Activated CD4-positive, alpha-beta T cell treated with anti-CD3 and anti-CD28 coated beads for 48 hours (primary cell): ENCODE results near the gene SLC25A43.
"Not testable (repeated sequence)": the region's sequence is repeated elsewhere in the genome, so short reads cannot be mapped to it uniquely, and the experiment has no call there.

Source experiments
- DNase-seq: peaks from one replicate; pipeline ENCODE4 v3.0.0-alpha.2; 2020

SLC25A43 gene

DNA sequence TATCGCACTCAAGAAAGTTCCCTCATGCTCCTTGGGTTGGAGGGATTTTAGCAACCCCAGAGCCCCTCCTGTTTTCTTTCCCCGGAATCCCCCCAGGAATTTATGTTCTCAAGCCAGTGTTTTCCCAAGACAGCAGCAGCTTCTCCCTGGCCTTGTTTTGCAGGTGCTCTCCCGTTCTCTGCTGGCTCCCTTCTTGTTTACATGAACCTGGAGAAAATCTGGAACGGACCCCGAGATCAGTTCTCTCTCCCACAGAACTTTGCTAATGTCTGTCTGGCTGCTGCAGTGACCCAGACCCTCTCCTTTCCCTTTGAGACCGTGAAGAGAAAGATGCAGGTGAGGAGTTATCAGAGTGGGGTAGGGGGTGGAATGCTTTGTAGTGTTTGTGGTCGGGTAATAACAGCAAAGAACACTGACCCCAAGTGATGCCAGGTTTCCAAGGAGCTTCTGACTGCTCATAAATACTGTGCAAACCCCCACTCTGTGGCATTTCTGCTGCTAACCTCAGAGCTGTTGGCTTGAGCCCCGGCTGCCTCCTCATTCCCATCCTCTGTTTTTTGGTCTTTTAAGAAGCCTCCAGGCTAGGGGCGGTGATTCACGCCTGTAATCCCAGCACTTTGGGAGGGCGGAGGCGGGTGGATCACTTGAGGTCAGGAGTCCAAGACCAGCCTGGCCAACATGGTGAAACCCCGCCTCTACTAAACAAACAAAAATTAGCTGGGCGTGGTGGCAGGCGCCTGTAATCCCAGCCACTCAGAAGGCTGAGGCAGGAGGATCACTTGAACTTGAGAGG lies 11.1 kb downstream of the SLC25A43 start:
- DNase-seq = no peak

DNA sequence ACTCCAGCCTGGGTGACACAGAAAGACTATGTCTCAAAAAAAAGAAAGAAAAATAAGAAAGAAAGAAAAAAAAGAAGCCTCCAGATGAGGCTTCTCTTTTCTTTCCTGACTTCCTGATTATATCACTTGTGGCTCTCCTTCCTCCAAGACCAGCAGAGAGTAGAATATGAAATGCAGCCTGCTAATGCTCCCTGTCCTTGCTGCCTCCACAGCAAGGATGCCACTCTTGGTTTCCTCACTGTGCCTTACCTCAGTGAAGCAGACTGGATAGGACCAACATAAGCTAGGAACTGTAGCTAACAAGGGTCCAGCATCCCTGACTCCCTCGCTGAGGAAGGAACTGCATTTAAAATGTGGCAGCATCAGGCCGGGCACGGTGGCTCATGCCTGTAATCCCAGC lies 11.7 kb downstream of the SLC25A43 start:
- no peak for DNase-seq

DNA sequence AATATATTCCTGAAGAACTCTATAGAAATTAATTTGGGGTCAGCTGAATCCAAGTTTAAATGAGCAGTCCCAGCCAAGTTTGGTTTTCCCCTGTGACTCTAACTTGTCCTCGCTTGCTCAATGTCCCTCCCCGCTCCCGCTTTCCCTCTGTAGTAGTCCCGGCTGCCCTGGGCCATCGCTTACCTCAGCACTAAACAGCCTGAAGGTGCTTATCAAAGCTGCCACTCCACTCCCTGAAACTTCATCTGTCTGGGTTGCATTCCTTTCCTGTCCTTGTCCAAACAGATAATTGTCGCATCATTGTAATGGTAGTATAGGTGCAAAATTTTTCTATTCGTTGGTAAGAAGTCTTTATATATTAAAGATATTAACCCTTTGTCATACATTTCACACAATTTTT lies 12.8 kb downstream of the SLC25A43 start:
- DNase-seq = no peak

DNA sequence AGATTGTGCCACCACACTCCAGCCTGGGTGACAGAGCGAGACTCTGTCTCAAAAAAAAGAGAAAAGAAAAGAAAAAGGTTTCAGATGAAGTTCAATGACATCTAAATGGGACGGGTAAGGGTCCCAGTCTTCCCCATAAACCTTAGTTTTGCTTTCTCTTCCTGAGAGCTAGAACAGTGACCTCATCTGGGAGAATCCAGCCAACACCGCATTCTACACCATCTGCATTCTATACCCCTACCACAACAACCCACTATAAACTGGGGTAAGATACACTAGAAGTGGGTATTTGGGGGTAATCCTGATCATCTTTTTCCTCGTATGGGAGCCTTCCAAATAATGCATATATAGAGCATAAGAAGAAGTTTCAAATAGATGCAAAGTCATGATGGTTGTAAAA lies 18.2 kb downstream of the SLC25A43 start:
- no peak for DNase-seq

DNA sequence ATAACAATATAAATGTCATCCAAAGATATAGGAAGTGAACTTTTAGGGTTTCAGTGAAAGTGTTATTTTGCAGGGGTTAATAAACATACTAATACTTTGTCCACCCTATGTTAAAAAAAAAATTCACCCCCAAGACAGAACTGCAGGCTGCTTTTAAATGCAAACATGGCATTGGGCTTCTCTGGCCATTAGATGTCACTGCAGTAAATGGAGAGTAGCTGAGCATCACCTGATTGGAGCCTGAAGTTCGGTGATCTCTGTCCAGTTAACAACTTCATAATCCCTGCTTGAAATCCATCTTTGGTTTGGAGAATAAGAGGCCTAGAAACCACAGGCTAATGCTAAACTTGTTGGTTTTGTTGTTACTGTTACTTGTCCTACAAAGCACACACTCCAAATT lies 18.7 kb downstream of the SLC25A43 start:
- no peak for DNase-seq

DNA sequence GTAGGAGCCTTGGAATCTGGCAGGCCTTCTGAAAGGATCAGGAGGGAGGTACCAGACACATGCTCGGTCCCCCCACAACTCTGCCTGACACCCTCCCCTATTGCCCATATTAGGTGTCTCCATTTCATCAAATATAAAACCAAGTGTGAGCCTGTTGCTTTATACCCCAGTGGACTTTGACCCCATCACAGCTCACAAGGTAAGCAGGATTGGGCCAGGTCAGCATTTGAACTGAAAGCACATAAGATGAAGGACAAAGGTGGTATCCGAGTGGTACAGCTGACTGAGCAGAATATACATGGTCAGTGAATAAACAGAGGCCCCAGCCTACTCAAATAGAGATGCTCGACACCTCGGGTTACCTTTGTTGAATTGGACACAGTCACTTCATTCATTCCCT lies 20.0 kb downstream of the SLC25A43 start:
- DNase-seq = no peak

DNA sequence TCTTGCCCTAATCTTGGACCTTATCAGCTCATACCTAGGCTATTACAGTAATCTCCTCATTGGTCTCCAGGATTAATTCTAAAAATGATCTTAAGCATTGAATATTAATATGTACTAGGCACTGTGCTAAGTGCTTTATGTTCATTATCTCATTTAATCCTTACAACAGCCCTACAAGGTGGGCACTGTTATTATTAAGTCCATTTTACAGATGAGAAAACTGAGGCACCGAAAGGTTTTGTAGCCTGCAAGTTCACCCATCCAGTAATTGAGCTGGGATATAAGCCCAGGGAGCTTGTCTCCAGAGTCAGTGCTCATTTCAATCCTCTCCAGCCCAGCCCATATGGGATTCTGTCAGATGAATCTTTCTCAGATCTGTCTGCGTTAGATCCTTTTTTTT lies 20.8 kb downstream of the SLC25A43 start:
- no peak for DNase-seq

DNA sequence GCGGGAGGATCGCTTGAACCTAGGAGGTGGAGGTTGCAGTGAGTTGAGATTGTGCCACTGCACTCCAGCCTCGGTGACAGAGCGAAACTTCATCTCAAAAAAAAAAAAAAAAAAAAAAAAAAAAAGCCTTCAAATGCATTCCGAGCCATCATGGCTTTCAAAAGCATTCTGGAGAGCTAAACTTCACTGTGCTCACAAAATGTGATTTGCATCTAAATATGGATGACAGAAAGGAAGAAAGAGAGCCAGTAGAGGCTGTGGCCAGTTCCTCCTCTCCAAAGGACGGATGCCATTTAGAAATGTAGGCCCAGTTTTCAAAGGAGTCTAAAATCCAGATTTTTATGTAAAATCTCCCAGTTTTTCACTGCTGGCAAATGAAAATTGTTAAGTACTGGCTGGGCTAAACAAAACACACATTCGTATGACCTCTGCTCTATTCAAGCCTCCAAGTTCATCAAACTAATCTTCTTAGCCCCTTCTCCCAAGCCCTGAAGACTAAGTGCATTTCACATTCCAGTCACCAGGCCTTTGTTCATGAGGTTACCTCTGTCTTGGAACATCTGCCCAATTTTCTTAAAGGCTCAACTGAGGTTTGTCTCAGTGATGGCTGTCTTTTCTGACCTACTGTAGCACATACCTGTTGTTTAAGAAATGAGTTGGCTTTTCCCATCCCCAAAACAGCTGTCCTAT lies 22.0 kb downstream of the SLC25A43 start:
- no peak for DNase-seq

DNA sequence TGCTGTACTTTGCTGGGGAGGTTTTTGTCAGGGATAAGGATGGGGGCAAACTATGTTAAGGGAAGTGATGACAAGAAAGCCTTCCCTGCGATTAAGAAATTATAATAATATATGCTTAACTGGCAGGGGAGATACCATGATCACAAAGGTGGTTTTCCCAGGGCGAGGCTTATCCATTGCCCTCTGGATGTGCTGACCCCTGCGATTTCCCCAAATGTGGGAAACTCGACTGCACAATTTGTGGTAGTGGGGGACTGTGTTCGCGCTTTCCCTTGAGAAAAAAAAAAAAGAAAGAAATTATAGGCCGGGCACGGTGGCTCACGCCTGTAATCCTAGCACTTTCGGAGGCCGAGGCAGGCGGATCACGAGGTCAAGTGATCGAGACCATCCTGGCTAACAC lies 24.5 kb downstream of the SLC25A43 start:
- no peak for DNase-seq

DNA sequence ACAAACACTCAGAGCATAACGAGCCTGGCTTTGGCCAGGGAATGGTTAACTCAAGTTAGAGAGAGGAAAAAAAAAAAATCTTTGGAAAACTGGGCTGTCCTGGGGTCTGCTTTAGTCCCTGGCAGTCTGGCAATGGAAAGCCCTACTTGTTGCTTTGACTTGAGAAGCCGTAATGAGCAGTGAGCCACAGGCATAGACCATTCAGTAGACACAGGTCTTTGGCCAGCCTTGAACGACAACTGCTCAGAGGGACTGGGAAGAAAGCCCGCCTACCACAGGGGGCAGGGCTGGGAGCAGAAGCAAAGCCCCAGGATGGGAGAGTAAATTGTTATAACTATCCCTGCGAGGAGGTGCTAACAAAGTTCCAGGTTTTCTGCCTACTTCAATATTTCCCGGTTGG lies 25.9 kb downstream of the SLC25A43 start:
- no peak for DNase-seq

DNA sequence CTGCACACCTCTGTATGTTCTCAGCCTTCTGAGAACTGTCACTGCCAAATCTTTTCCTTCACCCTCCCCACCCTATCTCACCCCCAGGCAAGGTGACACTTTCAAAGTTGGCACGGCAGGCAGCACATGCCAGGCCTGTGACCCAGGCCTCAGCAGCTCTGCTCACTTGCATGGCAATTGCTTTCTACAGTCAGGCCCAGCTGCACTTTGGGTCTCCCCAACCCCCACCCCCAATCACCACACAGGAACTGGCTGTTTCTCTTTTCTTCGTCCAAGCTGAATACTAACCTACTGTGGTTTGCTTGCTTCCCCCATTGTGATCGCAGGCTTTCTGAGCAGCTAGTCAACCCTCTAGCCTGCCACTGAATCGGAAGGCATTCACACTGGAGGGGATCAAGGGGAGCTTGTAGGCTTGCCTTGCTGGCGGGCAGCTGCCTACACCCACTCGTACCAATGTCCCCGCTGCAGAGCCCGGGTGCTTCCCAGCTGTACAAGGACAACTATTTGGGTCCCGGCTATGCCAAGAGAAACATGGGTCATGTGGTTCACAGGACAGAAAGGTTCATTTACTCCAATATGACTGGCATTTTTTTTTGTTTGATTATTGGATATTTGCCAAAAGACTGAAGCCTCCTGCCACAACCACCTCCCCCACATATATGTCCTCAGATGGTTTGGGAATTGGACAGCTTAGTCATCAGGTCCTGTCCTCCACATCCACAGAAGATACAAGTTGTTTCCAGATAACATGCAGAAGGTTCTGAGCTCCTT lies 28.1 kb downstream of the SLC25A43 start:
- DNase-seq = no peak

DNA sequence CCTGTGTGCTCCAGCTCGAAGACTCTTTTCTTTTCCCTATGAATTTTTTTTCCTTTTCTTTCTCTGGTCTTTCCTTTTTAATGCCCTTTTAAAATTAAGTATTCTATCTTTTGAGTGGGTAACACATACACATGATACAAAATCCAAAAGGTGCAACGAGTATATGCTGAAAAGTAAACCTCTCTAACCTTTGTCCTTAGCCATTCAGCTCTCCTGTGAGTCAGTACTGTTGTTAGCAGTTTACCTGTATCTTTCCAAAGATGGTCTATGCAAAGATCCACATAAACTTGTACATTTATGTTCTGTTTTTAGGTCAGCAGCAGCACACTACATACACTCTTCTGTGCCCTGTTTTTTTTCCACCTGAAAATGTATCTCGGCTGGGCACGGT lies 28.7 kb downstream of the SLC25A43 start:
- no peak for DNase-seq

DNA sequence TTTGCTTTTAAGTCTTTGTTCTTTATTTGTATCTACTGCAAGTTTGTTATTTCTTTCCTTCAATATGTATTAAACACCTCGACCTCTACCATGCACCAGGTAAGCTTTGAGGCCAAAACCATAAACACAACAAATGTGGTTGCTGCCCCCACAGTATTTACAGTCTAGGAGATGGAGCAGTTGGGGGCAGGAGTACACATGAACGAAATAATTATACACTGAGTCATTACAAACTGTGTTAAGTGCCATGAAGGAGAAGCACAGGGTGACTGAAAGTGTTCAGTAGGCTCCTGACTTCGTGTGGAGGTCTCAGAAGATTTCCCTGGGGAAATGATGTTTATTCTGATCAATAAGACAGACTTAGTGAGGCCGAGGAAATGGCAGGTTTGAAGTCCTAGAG lies 30.3 kb downstream of the SLC25A43 start:
- DNase-seq = no peak

DNA sequence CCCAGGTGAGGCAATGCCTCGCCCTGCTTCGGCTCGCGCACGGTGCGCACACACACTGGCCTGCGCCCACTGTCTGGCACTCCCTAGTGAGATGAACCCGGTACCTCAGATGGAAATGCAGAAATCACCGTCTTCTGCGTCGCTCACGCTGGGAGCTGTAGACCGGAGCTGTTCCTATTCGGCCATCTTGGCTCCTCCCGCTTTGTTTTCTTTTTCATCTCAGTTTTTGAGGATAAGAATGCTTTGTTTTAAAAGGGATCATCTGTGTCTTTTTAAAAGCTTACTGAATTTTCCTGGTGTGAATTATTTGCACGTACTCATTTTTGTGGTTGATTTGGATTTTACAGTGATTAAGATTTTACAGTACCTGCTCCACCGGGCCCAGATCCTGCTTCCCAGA lies 42.2 kb downstream of the SLC25A43 start:
- DNase-seq = not testable (repeated sequence)

DNA sequence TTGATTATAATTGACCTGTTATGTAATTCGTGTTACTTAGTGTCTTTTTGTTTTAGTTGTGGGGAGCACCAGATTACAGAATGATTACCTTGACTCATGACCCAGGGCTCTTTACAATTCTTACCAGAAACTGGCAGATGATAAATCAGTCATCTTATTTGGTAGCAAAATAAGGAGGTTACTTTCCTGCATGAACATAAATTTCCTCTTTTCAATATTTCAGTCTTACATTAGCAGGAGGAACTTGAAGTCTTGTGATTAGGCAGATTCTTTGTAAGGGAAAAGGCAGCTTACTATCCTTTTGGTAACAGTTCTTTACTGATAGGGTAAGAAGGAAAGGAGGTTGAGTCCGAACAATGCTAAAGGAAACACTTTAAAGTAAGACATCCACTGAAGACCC lies 43.1 kb downstream of the SLC25A43 start:
- no peak for DNase-seq

DNA sequence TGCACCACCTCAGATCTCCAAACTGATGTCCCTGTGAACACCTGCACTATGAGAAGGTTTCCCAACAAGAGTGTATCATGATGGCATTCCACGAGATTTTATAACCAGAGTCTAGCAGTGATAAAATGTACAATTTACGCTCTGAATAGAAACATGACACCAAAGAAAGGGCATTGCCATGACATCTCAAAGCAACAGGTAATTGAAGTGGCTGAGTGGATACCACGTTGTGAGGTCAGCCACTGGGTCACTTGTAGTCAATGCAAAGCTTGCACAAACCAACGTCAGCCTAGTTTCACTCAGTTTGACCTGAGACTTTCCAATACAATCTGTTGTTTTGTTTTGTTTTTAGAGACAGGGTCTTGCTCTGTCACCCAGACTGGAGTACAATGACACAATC lies 54.1 kb downstream of the SLC25A43 start:
- no peak for DNase-seq

DNA sequence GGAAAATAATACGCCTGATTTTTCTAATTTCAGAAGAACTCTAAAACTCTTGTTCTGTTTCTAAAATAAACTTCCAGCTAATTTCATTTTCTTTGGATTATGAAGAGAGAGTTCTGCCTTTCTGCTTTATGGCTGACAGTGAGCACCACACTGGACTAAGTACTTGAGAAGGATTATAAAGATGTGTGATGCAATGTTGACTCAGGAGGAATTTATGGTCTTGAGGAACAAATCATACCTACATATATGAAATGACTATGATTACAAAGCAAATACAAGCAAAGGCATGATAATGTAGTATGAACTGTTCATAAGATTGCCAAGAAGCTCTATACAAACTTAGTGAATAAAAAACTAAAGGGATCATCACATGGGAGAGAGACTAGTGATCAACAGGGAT lies 56.1 kb downstream of the SLC25A43 start:
- no peak for DNase-seq

DNA sequence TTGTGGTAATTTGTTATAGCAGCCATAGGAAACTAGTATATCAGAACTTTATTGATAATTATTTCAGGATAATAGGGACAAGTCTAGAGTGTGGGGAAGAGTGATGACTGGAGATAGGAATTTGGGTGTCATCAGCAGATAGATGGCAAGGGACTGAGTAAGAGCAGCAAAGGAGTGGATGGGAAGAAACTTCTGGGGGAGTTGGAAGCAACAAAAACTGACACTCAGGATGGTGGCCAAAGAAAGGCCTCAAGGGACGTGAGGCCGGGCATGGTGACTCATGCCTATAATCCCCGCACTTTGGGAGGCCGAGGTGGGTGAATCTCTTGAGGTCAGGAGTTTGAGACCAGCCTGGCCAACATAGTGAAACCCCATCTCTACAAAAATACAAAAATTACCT lies 60.0 kb downstream of the SLC25A43 start:
- DNase-seq = no peak

DNA sequence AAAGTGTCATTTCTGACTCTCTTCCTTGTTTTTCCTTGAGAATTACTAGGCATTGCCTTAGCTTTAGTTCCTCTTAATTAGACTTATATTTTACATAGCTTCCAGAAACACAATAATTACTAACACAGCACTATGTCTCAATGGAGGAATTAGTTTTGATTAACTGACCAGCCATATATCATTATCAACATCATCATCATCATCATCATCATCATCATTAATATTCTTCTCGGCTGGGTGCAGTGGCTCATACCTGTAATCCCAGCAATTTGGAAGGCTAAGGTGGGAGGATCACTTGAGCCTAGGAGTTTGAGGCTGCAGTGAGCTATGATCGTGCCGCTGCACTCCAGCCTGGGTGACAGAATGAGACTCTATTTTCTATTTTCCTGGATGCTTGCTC lies 66.4 kb downstream of the SLC25A43 start:
- no peak for DNase-seq

DNA sequence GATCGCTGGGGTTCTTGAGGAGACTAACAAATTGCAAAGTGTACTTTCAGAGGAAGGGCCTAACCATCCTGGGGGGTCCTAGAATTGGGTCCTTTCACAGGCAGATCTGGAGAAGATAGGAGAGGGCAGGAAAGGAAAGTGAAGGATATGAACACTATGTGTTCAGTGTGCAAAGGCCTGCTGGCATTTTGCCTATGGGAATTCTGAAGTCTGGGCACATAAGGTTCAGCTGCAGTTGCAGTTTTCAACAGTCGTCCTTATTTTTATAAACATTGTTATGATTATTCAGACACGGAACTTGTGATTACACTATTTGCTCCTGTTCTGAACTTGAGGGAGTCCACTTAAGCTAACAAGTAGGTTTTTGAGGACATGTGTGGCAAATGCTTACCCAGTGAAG lies 67.8 kb downstream of the SLC25A43 start:
- no peak for DNase-seq

DNA sequence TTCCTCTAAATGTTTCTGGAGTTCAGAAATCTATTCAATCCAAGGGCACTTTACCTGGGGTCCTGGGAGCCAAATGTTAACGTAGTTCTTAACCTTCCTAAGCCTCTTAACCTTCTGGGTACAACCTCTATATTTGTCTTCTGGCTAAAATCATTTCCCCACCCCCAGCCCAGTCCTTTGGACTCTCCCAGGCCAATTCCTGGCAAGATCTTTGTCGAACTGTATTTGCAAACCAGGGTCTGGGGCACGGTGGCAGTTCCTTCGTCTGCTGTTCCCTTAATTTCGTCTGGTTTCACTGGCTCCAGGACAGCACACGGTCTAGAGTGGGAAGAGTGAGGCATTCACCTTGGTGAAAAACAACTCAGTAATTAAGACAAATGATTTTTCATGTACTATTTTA lies 68.3 kb downstream of the SLC25A43 start:
- DNase-seq = no peak

DNA sequence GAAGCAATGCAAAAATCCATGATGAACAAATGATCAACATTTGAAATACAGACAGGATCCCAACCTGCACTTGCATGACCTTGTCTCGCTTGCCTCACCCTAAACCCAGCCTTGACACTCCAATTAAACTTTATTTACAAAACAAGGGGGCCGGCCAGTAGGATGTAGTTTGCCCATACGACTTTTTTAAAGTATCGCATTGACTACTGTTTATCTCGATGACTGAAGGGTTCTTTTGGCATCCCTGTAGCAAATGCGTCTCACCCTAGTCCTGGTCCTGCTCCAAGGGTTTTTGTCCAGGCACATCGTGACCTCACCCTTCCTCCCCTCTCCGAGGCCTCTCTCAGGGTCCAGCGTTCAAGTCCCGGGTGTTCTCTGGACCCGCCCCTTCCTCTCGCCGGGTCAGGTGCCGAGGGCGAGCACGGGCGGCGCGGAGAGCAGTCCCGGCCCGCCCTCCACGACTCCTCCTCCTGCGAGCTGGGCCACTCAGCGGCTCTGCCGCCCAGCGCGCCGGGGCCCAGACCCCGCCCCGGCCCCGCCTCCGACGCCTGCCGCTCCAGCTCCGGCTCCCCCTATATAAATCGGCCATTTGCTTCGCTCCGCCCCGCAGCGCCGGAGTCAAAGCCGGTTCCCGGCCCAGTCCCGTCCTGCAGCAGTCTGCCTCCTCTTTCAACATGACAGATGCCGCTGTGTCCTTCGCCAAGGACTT lies 68.9 kb downstream of the SLC25A43 start, which contains the start of gene SLC25A5:
Gene SLC25A5 (plus strand): TSS at position 603 of the 709 bp plus-strand sequence. CDS start 72 bp downstream, at position 675.
- peak; percentile 87 for DNase-seq
